ENCODE measurements around the gene RALGPS2.

Gene RALGPS2

GRCh38 chr1:178933709-178934490, 208.9 kb downstream of the RALGPS2 start:
- H3K4me3 ChIP-seq (replicated peaks in 1 of 2; ENCODE audit: low read depth in 2 of 2, low read length in 2 of 2), result no peak overlapping the region
- no peak for TF ChIP-seq CTCF (IDR thresholded peaks at IDR 0.05; ENCODE audit: low read depth, low read length)
- peak in 1 of 2 donors; percentile 25 for DNase-seq (ENCODE audit: low read depth in 2 of 2)

GRCh38 chr1:178934546-178934945, 209.5 kb downstream of the RALGPS2 start:
- no peak for TF ChIP-seq CTCF (IDR thresholded peaks at IDR 0.05; ENCODE audit: low read depth, low read length)

GRCh38 chr1:178935610-178936009, 210.6 kb downstream of the RALGPS2 start:
- H3K4me3 ChIP-seq (replicated peaks in 1 of 2; ENCODE audit: low read depth in 2 of 2, low read length in 2 of 2), result no peak overlapping the region
- TF ChIP-seq CTCF (IDR thresholded peaks at IDR 0.05; ENCODE audit: low read depth, low read length), result no peak
- no peak for DNase-seq (ENCODE audit: low read depth in 2 of 2)

More at GRCh38 chr1:178934546-178934945, 209.5 kb downstream of the RALGPS2 start:
- no peak overlapping the region for H3K4me3 ChIP-seq (replicated peaks in 1 of 2; ENCODE audit: low read depth in 2 of 2, low read length in 2 of 2)
- no peak for DNase-seq (ENCODE audit: low read depth in 2 of 2)

GRCh38 chr1:178937695-178938094, 212.7 kb downstream of the RALGPS2 start:
- DNase-seq (ENCODE audit: low read depth in 2 of 2), result no peak
- no peak overlapping the region for H3K4me3 ChIP-seq (replicated peaks in 1 of 2; ENCODE audit: low read depth in 2 of 2, low read length in 2 of 2)
- TF ChIP-seq CTCF (IDR thresholded peaks at IDR 0.05; ENCODE audit: low read depth, low read length), result no peak

GRCh38 chr1:178938101-178938958, 213.3 kb downstream of the RALGPS2 start:
- DNase-seq (ENCODE audit: low read depth in 2 of 2), result no peak
- H3K4me3 ChIP-seq (replicated peaks in 1 of 2; ENCODE audit: low read depth in 2 of 2, low read length in 2 of 2), result no peak overlapping the region
- TF ChIP-seq CTCF (IDR thresholded peaks at IDR 0.05; ENCODE audit: low read depth, low read length), result no peak

- peak overlapping the region in 1 of 2 donors; percentile 16 for H3K4me3 ChIP-seq (replicated peaks in 1 of 2; ENCODE audit: low read depth in 2 of 2, low read length in 2 of 2)
- TF ChIP-seq CTCF (IDR thresholded peaks at IDR 0.05; ENCODE audit: low read depth, low read length), result no peak
- peak; percentile 60 to 89 for DNase-seq (ENCODE audit: low read depth in 2 of 2)
Measured at GRCh38 chr1:178938959-178939317, 213.9 kb downstream of the RALGPS2 start.

All from cardiac fibroblast (primary cell).